ENCODE data around the gene NPTN.

NPTN gene

GRCh38 chr15:73596174-73596573, 37.0 kb downstream of the NPTN start:
- no peaks in the 10 kb centered on the region for H3K9me2 ChIP-seq (replicated peaks; ENCODE audit: insufficient read depth, low read length)
- H3K36me3 ChIP-seq (ENCODE audit: low read length), result no peaks in the 10 kb centered on the region
- H3K79me2 ChIP-seq (ENCODE audit: insufficient read depth, low read length), result peaks cover 77% of the 10 kb centered on the region
- no peaks in the 10 kb centered on the region for H3K27me3 ChIP-seq (ENCODE audit: low read length)
- no peaks in the 10 kb centered on the region for H3K9me3 ChIP-seq (ENCODE audit: insufficient read depth, low read length)
- no peaks in the 10 kb centered on the region for H3F3A ChIP-seq (ENCODE audit: insufficient read depth)
- no peak for TF ChIP-seq EZH2phosphoT487 (conservative IDR thresholded peaks at IDR 0.05; ENCODE audit: low read length)
- TF ChIP-seq, protein P1, sequence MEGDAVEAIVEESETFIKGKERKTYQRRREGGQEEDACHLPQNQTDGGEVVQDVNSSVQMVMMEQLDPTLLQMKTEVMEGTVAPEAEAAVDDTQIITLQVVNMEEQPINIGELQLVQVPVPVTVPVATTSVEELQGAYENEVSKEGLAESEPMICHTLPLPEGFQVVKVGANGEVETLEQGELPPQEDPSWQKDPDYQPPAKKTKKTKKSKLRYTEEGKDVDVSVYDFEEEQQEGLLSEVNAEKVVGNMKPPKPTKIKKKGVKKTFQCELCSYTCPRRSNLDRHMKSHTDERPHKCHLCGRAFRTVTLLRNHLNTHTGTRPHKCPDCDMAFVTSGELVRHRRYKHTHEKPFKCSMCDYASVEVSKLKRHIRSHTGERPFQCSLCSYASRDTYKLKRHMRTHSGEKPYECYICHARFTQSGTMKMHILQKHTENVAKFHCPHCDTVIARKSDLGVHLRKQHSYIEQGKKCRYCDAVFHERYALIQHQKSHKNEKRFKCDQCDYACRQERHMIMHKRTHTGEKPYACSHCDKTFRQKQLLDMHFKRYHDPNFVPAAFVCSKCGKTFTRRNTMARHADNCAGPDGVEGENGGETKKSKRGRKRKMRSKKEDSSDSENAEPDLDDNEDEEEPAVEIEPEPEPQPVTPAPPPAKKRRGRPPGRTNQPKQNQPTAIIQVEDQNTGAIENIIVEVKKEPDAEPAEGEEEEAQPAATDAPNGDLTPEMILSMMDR (IDR thresholded peaks at IDR 0.05; ENCODE audit: insufficient read depth, low read length, poor library complexity, severe bottlenecking), result no peak
- H4K20me1 ChIP-seq (ENCODE audit: low read depth, low read length), result peaks cover 6% of the 10 kb centered on the region; the same call in 1 of the 2 replicates
- H3K4me3 ChIP-seq (ENCODE audit: insufficient read depth, low read length, poor library complexity, severe bottlenecking), result no peak overlapping the region
- no peak overlapping the region for H3K9ac ChIP-seq (ENCODE audit: low read length)
- H3K4me2 ChIP-seq (ENCODE audit: low read depth, low read length, poor library complexity, severe bottlenecking), result no peak overlapping the region
- H2AFZ ChIP-seq (ENCODE audit: low read depth, low read length, severe bottlenecking), result no peak overlapping the region
- H3K27ac ChIP-seq (ENCODE audit: low read depth, low read length), result no peak overlapping the region

DNA sequence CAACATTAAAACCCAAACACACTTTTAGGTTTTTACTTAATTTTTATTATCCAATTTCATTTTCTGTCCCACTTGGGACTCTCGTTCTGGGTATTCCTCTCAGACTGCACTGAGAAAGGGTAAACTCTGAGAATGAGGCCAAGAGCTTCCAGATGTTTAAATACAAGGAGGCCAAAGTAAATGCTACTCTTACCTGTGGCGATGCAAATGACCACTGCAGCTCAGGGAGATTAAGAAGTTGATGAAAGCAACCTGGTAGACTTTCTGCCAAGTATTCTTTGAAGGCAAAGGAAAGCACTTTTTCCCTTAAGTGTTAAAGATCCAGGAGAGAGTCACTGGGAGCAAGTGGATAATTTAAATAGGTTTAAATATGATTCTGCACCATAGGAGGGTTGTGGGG, 39.1 kb downstream of the NPTN start:
- no peaks in the 10 kb centered on the region for H3K27me3 ChIP-seq (ENCODE audit: low read length)
- no peak overlapping the region for H3K4me2 ChIP-seq (ENCODE audit: low read depth, low read length, poor library complexity, severe bottlenecking)
- H3F3A ChIP-seq (ENCODE audit: insufficient read depth), result no peaks in the 10 kb centered on the region
- H2AFZ ChIP-seq (ENCODE audit: low read depth, low read length, severe bottlenecking), result no peak overlapping the region
- peaks cover 60% of the 10 kb centered on the region for H3K79me2 ChIP-seq (ENCODE audit: insufficient read depth, low read length)
- no peak overlapping the region for H3K27ac ChIP-seq (ENCODE audit: low read depth, low read length)
- H3K9me3 ChIP-seq (ENCODE audit: insufficient read depth, low read length), result no peaks in the 10 kb centered on the region
- no peak overlapping the region for H3K4me3 ChIP-seq (ENCODE audit: insufficient read depth, low read length, poor library complexity, severe bottlenecking)
- no peaks in the 10 kb centered on the region for H3K36me3 ChIP-seq (ENCODE audit: low read length)
- no peak overlapping the region for H3K9ac ChIP-seq (ENCODE audit: low read length)
- H3K9me2 ChIP-seq (replicated peaks; ENCODE audit: insufficient read depth, low read length), result no peaks in the 10 kb centered on the region
- H4K20me1 ChIP-seq (ENCODE audit: low read depth, low read length), result 0 out of 2 replicates have a peak, but pooled peaks cover 3% of the 10 kb centered on the region
- TF ChIP-seq, protein P1 (IDR thresholded peaks at IDR 0.05; ENCODE audit: insufficient read depth, low read length, poor library complexity, severe bottlenecking), result no peak
- no peak for TF ChIP-seq EZH2phosphoT487 (conservative IDR thresholded peaks at IDR 0.05; ENCODE audit: low read length)

- no peaks in the 10 kb centered on the region for H3K9me2 ChIP-seq (replicated peaks; ENCODE audit: insufficient read depth, low read length)
- no peaks in the 10 kb centered on the region for H3K36me3 ChIP-seq (ENCODE audit: low read length)
- no peak overlapping the region for H2AFZ ChIP-seq (ENCODE audit: low read depth, low read length, severe bottlenecking)
- 0 out of 2 replicates have a peak, but pooled peaks cover 3% of the 10 kb centered on the region for H4K20me1 ChIP-seq (ENCODE audit: low read depth, low read length)
- TF ChIP-seq, protein P1 (IDR thresholded peaks at IDR 0.05; ENCODE audit: insufficient read depth, low read length, poor library complexity, severe bottlenecking), result no peak
- no peak for TF ChIP-seq EZH2phosphoT487 (conservative IDR thresholded peaks at IDR 0.05; ENCODE audit: low read length)
- no peaks in the 10 kb centered on the region for H3F3A ChIP-seq (ENCODE audit: insufficient read depth)
- no peak overlapping the region for H3K4me2 ChIP-seq (ENCODE audit: low read depth, low read length, poor library complexity, severe bottlenecking)
- H3K9me3 ChIP-seq (ENCODE audit: insufficient read depth, low read length), result no peaks in the 10 kb centered on the region
- peaks cover 53% of the 10 kb centered on the region for H3K79me2 ChIP-seq (ENCODE audit: insufficient read depth, low read length)
- no peak overlapping the region for H3K4me3 ChIP-seq (ENCODE audit: insufficient read depth, low read length, poor library complexity, severe bottlenecking)
- no peak overlapping the region for H3K27ac ChIP-seq (ENCODE audit: low read depth, low read length)
- H3K27me3 ChIP-seq (ENCODE audit: low read length), result no peaks in the 10 kb centered on the region
- H3K9ac ChIP-seq (ENCODE audit: low read length), result no peak overlapping the region
Observed at GRCh38 chr15:73593304-73594074, 39.7 kb downstream of the NPTN start.

Measured in SU-DHL-6 (cell line).